ENCODE results near the gene KRTAP5-1. TPM values are rescaled to one million over a fixed set of nuclear protein-coding genes. Genes with fewer than 3 reads are reported as not detected.
A peak's percentile ranks its signal among the peaks of the same experiment; 100 is the strongest.

The KRTAP5-1 gene
- polyA plus RNA-seq, 1 donor (not counting 4 experiments of a cell fraction or from before 2014, with no cell fraction given), result not detected

DNA sequence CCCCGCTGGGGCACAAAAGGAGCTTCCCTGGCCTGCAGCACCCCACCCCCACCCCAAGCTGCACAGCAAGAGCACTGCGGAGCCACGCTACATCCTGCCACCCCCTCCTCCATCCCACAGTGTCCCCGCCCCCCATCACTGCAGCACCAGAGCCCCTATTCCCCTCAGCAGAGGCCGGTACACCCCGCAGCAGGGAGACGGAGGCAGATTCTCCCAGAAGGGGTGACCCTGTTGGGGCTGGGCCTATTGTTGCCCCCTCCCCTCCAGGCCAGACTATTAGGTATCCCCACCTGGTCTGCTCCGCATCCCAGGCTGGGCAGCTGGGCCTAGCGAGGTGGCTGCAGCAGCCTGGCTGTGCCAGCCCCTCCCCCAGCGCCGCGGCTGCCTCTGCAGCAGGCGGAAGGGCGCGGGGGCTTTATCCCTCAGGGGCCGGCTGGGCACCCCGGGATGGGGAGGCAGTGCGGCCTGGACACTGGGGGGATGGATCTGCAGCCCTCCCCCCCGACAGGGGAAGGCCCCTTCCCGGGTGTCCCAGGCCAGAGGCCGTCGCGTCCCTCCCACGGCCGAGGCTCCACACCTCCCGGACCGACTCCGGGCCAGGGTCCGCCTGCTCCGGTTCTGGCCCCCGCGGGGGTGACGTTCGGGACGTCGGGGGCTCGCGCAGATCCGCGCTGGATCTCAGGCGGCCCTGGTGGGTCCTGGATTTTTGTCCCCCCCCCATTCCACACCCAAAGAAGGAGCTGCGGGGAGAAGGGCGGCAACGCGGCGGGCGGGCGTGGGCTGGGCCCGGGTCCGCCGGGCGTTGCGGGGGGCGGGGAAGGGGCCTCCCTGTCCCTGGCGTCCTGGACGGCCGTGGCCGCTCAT, 14.0 kb downstream of the KRTAP5-1 start:
- Histone ChIP-seq H2AFZ (ENCODE audit: control insufficient read depth, low read length) (no peak overlapping the region), H3K36me3 (ENCODE audit: control insufficient read depth in 2 of 2, extremely low read depth in 1 of 2, insufficient read depth in 2 of 2, low read length in 2 of 2) (no peaks in the 10 kb centered on the region), H3K9ac (ENCODE audit: control insufficient read depth, extremely low read depth, insufficient read depth, low read length) (peak overlapping the region; percentile 52), H3K9me3 (ENCODE audit: control insufficient read depth, low read depth, low read length) (no peaks in the 10 kb centered on the region), H3K27ac (ENCODE audit: control insufficient read depth, insufficient read depth, low read length) (no peak overlapping the region), H3K79me2 (ENCODE audit: control insufficient read depth, insufficient read depth, low read length) (no peaks in the 10 kb centered on the region), H4K20me1 (ENCODE audit: control insufficient read depth, extremely low read depth, insufficient read depth, low read length) (peaks cover 2% of the 10 kb centered on the region), H3K4me1 (ENCODE audit: control insufficient read depth, extremely low read depth, insufficient read depth, low read length) (no peaks in the 10 kb centered on the region), H3K4me3 (ENCODE audit: control insufficient read depth in 2 of 3, extremely low read depth in 1 of 3, insufficient read depth in 2 of 3, low read depth in 1 of 3, low read length in 3 of 3) (peak overlapping the region in 2 of 3 experiments; percentile 32 to 56), H3K4me2 (ENCODE audit: control insufficient read depth, extremely low read depth, insufficient read depth, low read depth, low read length) (peak overlapping the region; percentile 37), H3K27me3 (ENCODE audit: control insufficient read depth, extremely low read depth, insufficient read depth, low read length) (peaks cover 37% of the 10 kb centered on the region), H3K9me1 (ENCODE audit: control insufficient read depth, extremely low read depth, insufficient read depth, low read length) (no peaks in the 10 kb centered on the region)
- dilution Hi-C loops (cut with MboI; ENCODE audit: extremely low pct_ligation_motif_present, low sequenced_read_pairs), result no loop called here
- TF ChIP-seq EZH2 (IDR thresholded peaks at IDR 0.05; ENCODE audit: low read length), result peak; percentile 55
- TF ChIP-seq, protein P1, sequence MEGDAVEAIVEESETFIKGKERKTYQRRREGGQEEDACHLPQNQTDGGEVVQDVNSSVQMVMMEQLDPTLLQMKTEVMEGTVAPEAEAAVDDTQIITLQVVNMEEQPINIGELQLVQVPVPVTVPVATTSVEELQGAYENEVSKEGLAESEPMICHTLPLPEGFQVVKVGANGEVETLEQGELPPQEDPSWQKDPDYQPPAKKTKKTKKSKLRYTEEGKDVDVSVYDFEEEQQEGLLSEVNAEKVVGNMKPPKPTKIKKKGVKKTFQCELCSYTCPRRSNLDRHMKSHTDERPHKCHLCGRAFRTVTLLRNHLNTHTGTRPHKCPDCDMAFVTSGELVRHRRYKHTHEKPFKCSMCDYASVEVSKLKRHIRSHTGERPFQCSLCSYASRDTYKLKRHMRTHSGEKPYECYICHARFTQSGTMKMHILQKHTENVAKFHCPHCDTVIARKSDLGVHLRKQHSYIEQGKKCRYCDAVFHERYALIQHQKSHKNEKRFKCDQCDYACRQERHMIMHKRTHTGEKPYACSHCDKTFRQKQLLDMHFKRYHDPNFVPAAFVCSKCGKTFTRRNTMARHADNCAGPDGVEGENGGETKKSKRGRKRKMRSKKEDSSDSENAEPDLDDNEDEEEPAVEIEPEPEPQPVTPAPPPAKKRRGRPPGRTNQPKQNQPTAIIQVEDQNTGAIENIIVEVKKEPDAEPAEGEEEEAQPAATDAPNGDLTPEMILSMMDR (optimal IDR thresholded peaks at IDR 0.05 in 1 of 3, IDR thresholded peaks at IDR 0.05 in 1 of 3, conservative IDR thresholded peaks at IDR 0.05 in 1 of 3; ENCODE audit: extremely low read depth in 1 of 3, insufficient read depth in 2 of 3, low read length in 3 of 3), result no peak
- DNase-seq (ENCODE audit: low read depth, low spot score) (no peak), FAIRE-seq (no peak)

DNA sequence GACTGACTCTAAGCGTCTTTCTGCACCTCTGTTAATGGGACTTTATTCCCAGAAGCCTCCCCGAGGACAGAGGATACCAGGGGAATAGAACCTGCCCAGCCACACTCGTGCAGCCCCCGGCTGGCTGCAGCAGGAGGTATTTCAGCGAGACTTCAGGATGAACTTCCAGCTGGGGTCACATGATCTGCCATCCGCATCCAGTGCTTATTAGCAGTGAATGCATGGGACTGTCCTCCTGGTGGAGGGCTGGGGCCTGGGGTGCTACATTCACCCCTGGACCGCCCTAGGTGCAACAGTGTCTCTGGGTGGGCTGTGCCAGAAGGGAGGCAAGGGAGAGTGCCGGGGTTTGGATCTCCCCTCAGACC, 14.6 kb downstream of the KRTAP5-1 start:
- TF ChIP-seq, protein P1 (optimal IDR thresholded peaks at IDR 0.05 in 1 of 3, IDR thresholded peaks at IDR 0.05 in 1 of 3, conservative IDR thresholded peaks at IDR 0.05 in 1 of 3; ENCODE audit: extremely low read depth in 1 of 3, insufficient read depth in 2 of 3, low read length in 3 of 3), result no peak
- TF ChIP-seq EZH2 (IDR thresholded peaks at IDR 0.05; ENCODE audit: low read length), result no peak
- Histone ChIP-seq H3K27me3 (ENCODE audit: control insufficient read depth, extremely low read depth, insufficient read depth, low read length) (peaks cover 37% of the 10 kb centered on the region), H2AFZ (ENCODE audit: control insufficient read depth, low read length) (no peak overlapping the region), H3K9me1 (ENCODE audit: control insufficient read depth, extremely low read depth, insufficient read depth, low read length) (no peaks in the 10 kb centered on the region), H3K27ac (ENCODE audit: control insufficient read depth, insufficient read depth, low read length) (no peak overlapping the region), H3K9ac (ENCODE audit: control insufficient read depth, extremely low read depth, insufficient read depth, low read length) (no peak overlapping the region), H3K4me2 (ENCODE audit: control insufficient read depth, extremely low read depth, insufficient read depth, low read depth, low read length) (no peak overlapping the region), H3K9me3 (ENCODE audit: control insufficient read depth, low read depth, low read length) (no peaks in the 10 kb centered on the region), H3K4me3 (ENCODE audit: control insufficient read depth in 2 of 3, extremely low read depth in 1 of 3, insufficient read depth in 2 of 3, low read depth in 1 of 3, low read length in 3 of 3) (no peak overlapping the region), H3K36me3 (ENCODE audit: control insufficient read depth in 2 of 2, extremely low read depth in 1 of 2, insufficient read depth in 2 of 2, low read length in 2 of 2) (no peaks in the 10 kb centered on the region), H3K4me1 (ENCODE audit: control insufficient read depth, extremely low read depth, insufficient read depth, low read length) (no peaks in the 10 kb centered on the region), H3K79me2 (ENCODE audit: control insufficient read depth, insufficient read depth, low read length) (no peaks in the 10 kb centered on the region), H4K20me1 (ENCODE audit: control insufficient read depth, extremely low read depth, insufficient read depth, low read length) (peaks cover 2% of the 10 kb centered on the region)
- DNase-seq (ENCODE audit: low read depth, low spot score), result no peak
- dilution Hi-C loops (cut with MboI; ENCODE audit: extremely low pct_ligation_motif_present, low sequenced_read_pairs), result no loop called here
- FAIRE-seq, result no peak
